ENCODE results near the gene SLF2. TPM values are rescaled to one million over a fixed set of nuclear protein-coding genes. Genes with fewer than 3 reads are reported as not detected.

SLF2 gene
- total and polyA plus RNA-seq, 8 donors: 9.5 to 16.8 (median 11.8) TPM

- FAIRE-seq (no peak), DNase-seq (no peak)
- 95 to 98% methylated on average over 1 of the region's 1 CpG for WGBS, 2 donors
Observed at GRCh38 chr10:100963826-100964225, 51.1 kb downstream of the SLF2 start.

GRCh38 chr10:100965820-100966219 lies 53.1 kb downstream of the SLF2 start:
- Histone ChIP-seq H3K27ac (no peak overlapping the region), H3K4me1 (peaks cover 3 to 12% (median 4%) of the 10 kb centered on the region in 3 donors), H3K27me3 (no peaks in the 10 kb centered on the region), H3K4me3 (no peak overlapping the region), H3K9me3 (no peaks in the 10 kb centered on the region), H3K36me3 (peaks cover 0 to 11% (median 0%) of the 10 kb centered on the region in 3 donors)
- FAIRE-seq (no peak), ATAC-seq (no peak), DNase-seq (no peak)
- intact Hi-C loops (cut with DNase I): no loop called here
- 64 to 70% methylated on average over 5 of the region's 5 CpGs for WGBS, 2 donors
- no peak for TF ChIP-seq CTCF (IDR thresholded peaks at IDR 0.05)

More at GRCh38 chr10:100963826-100964225, 51.1 kb downstream of the SLF2 start:
- H3K4me3 ChIP-seq: no peak overlapping the region
- H3K9me3 ChIP-seq: no peaks in the 10 kb centered on the region
- peaks cover 0 to 11% (median 0%) of the 10 kb centered on the region in 3 donors for H3K36me3 ChIP-seq
- no peak for TF ChIP-seq CTCF (IDR thresholded peaks at IDR 0.05)
- no peak overlapping the region for H3K27ac ChIP-seq
- intact Hi-C loops (cut with DNase I): no loop called here
- no peak for ATAC-seq
- no peaks in the 10 kb centered on the region for H3K27me3 ChIP-seq
- peaks cover 0 to 5% (median 0%) of the 10 kb centered on the region in 3 donors for H3K4me1 ChIP-seq

- ATAC-seq (no peak), FAIRE-seq (no peak), DNase-seq (peak in 1 of 6 donors; percentile 6)
- H3K4me1 ChIP-seq: peaks cover 13 to 17% (median 14%) of the 10 kb centered on the region in 3 donors
- H3K4me3 ChIP-seq: no peak overlapping the region
- no peak for TF ChIP-seq CTCF (IDR thresholded peaks at IDR 0.05)
- intact Hi-C loops (cut with DNase I): no loop called here
- H3K36me3 ChIP-seq: peaks cover 0 to 9% (median 0%) of the 10 kb centered on the region in 3 donors
- H3K27me3 ChIP-seq: no peaks in the 10 kb centered on the region
- no peak overlapping the region for H3K27ac ChIP-seq
- H3K9me3 ChIP-seq: no peaks in the 10 kb centered on the region
- 30 to 38% methylated on average over 2 of the region's 2 CpGs for WGBS, 2 donors
Observed at GRCh38 chr10:100966887-100967286, 54.1 kb downstream of the SLF2 start.

GRCh38 chr10:100967332-100967731 lies 54.6 kb downstream of the SLF2 start:
- H3K9me3 ChIP-seq: no peaks in the 10 kb centered on the region
- peak in 1 of 6 donors; percentile 11 for DNase-seq
- no peak overlapping the region for H3K27ac ChIP-seq
- H3K4me3 ChIP-seq: no peak overlapping the region
- H3K27me3 ChIP-seq: no peaks in the 10 kb centered on the region
- peaks cover 0 to 4% (median 0%) of the 10 kb centered on the region in 3 donors for H3K36me3 ChIP-seq
- intact Hi-C loops (cut with DNase I): no loop called here
- no peak for FAIRE-seq
- H3K4me1 ChIP-seq: peaks cover 13 to 17% (median 16%) of the 10 kb centered on the region in 3 donors
- 75 to 87% methylated on average over 2 of the region's 2 CpGs for WGBS, 2 donors
- no peak for TF ChIP-seq CTCF (IDR thresholded peaks at IDR 0.05)
- no peak for ATAC-seq

GRCh38 chr10:100968062-100968736 lies 55.4 kb downstream of the SLF2 start:
- no peak for ATAC-seq
- Histone ChIP-seq H3K27me3 (no peaks in the 10 kb centered on the region), H3K4me3 (no peak overlapping the region), H3K27ac (peak overlapping the region in 1 of 4 donors; percentile 9), H3K9me3 (no peaks in the 10 kb centered on the region), H3K4me1 (peaks cover 13 to 17% (median 16%) of the 10 kb centered on the region in 3 donors), H3K36me3 (no peaks in the 10 kb centered on the region)
- no peak for DNase-seq
- intact Hi-C loops (cut with DNase I): no loop called here
- 69 to 84% methylated on average over 2 of the region's 2 CpGs for WGBS, 2 donors
- no peak for TF ChIP-seq CTCF (IDR thresholded peaks at IDR 0.05)
- no peak for FAIRE-seq

Measured in pancreas (tissue), 10 donors.